OCI-LY1 (cell line): ENCODE data around the gene LSMEM2.

Experiments
- H2AFZ ChIP-seq: fragments of 200-600 bp; sonication (generic), shearing (Covaris generic); 2 replicates; pipeline ENCODE4 v1.6.0; 2014; ENCODE audit warnings: antibody characterized with exemption, mild to moderate bottlenecking, low read length
- H3F3A ChIP-seq: fragments of 200-600 bp; sonication (generic), shearing (Covaris generic); 2 replicates; pipeline ENCODE4 v1.6.0; 2014; ENCODE audit warnings: mild to moderate bottlenecking, antibody characterized with exemption, low read length, moderate library complexity; ENCODE audit not compliant: insufficient read depth
- H3K27ac ChIP-seq: fragments of 200-600 bp; sonication (generic); 2 replicates; pipeline ENCODE4 v1.5.1; 2014; ENCODE audit warnings: low read length, mixed run types, mild to moderate bottlenecking, low read depth; ENCODE audit not compliant: poor library complexity, severe bottlenecking
- H3K27me3 ChIP-seq: fragments of 200-600 bp; sonication (generic); 2 replicates; pipeline ENCODE4 v1.6.0; 2014; ENCODE audit warnings: antibody characterized with exemption, mild to moderate bottlenecking, low read length, moderate library complexity; ENCODE audit not compliant: insufficient read depth
- H3K36me3 ChIP-seq: fragments of 200-600 bp; sonication (generic); 2 replicates; pipeline ENCODE4 v1.6.1; 2014; ENCODE audit warnings: mild to moderate bottlenecking, antibody characterized with exemption, low read length, moderate library complexity, mixed read lengths; ENCODE audit not compliant: insufficient read depth
- H3K4me1 ChIP-seq: fragments of 200-600 bp; sonication (generic); 2 replicates; pipeline ENCODE4 v1.5.1; 2014; ENCODE audit warnings: mild to moderate bottlenecking, low read length, moderate library complexity; ENCODE audit not compliant: insufficient read depth, severe bottlenecking
- H3K4me2 ChIP-seq: fragments of 200-600 bp; sonication (generic), shearing (Covaris generic); 2 replicates; pipeline ENCODE4 v1.6.1; 2014; ENCODE audit warnings: low read length
- H3K4me3 ChIP-seq: fragments of 200-600 bp; sonication (generic); 2 replicates; pipeline ENCODE4 v1.5.1; 2014; ENCODE audit warnings: low read length, low read depth, mild to moderate bottlenecking, mixed read lengths; ENCODE audit not compliant: poor library complexity, severe bottlenecking
- H3K79me2 ChIP-seq: fragments of 200-600 bp; shearing (Covaris generic); 2 replicates; pipeline ENCODE4 v1.6.1; 2016; ENCODE audit warnings: mixed run types, low read length, mixed read lengths; ENCODE audit not compliant: insufficient read depth
- H3K9ac ChIP-seq: fragments of 200-600 bp; sonication (generic), shearing (Covaris generic); 2 replicates; pipeline ENCODE4 v1.6.1; 2014; ENCODE audit warnings: mild to moderate bottlenecking, low read length, mixed read lengths
- H3K9me2 ChIP-seq: fragments of 200-600 bp; sonication (generic), shearing (Covaris generic); 2 replicates; pipeline ENCODE4 v1.6.1; 2014; ENCODE audit warnings: low read depth, mild to moderate bottlenecking, low read length, mixed read lengths
- H3K9me3 ChIP-seq: fragments of 200-600 bp; shearing (Covaris generic); 2 replicates; pipeline ENCODE4 v1.6.1; 2014; ENCODE audit warnings: low read length, mixed read lengths
- H4K20me1 ChIP-seq: fragments of 200-600 bp; sonication (generic), shearing (Covaris generic); 2 replicates; pipeline ENCODE4 v1.6.0; 2016; ENCODE audit warnings: mild to moderate bottlenecking, low read length; ENCODE audit not compliant: insufficient read depth
- EZH2 ChIP-seq: fragments of 200-600 bp; sonication (generic), shearing (Covaris generic); IDR thresholded peaks from 2 replicates; pipeline ENCODE4 v1.8.0; 2017; ENCODE audit warnings: borderline replicate concordance, mixed run types, mild to moderate bottlenecking, antibody characterized with exemption, low read length, moderate library complexity, mixed read lengths
- TF ChIP-seq, protein P1 (sequence below): fragments of 200-600 bp; sonication (generic), shearing (Covaris generic); IDR thresholded peaks from 2 replicates; pipeline ENCODE4 v1.5.1; 2017; ENCODE audit warnings: mild to moderate bottlenecking, antibody characterized with exemption, low read length, moderate library complexity, mixed read lengths

The LSMEM2 gene

DNA sequence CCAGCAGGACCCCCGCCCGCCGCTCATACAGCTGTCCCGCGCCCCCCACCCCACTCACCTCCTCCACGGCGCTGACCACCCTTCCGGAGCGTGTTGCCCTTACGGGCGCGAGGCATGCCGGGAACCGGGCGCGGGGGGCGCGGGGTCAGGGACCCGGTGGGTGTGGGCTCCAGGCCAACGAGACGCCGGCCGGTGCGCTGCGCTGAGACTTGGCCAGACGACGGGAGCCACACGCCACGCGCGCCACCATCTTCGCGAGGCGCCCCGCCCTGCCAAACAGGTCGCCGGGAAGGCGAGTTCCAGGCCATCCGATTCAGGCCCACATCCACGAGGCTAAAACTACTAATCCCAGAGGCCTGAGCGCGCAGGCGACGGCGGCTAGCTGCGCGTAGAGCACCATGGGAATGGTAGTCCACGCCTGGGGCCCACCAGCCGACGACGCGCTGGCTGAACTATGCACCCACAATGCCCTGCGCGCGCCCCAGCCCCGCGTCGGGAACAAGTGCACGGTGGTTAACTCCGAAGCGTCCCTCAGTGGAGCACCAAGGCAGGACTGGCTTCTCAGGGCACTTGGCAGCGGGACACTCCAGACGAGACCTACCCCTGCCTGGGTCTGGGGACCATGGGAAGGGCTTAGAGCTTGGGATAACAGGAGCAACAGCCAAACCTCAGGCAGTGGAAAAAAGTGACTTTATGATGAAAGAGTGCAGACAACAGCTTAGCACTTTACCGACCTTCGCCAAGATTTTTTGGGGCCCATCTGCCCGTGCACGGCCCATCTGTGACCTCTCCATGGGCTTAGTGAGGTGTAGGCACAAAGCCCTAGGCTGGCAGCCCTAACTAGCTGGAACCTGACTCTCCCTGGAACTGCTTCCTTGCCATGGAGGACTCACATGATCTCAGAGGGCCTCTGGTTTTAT lies 13.5 kb downstream of the LSMEM2 start, which contains the start of gene IFRD2:
Gene IFRD2 (minus strand): TSS at position 271 of the 920 bp plus-strand sequence. CDS start 155 bp downstream, at position 116.
- Histone ChIP-seq H3K4me3 (peak within 1 kb of the TSS; percentile 99), H4K20me1 (no peaks in the 10 kb centered on the region), H3K9me2 (no peaks in the 10 kb centered on the region), H3K27me3 (no peaks in the 10 kb centered on the region), H3K27ac (peak within 1 kb of the TSS; percentile 50), H3K79me2 (peaks cover 10% of the 10 kb centered on the region), H2AFZ (no peak within 1 kb of the TSS), H3F3A (no peaks in the 10 kb centered on the region), H3K9me3 (no peaks in the 10 kb centered on the region), H3K4me2 (peak within 1 kb of the TSS; percentile 95), H3K4me1 (peaks cover 19% of the 10 kb centered on the region), H3K9ac (peak within 1 kb of the TSS; percentile 99), H3K36me3 (peaks cover 33% of the 10 kb centered on the region)
- TF ChIP-seq EZH2, result no peak
- TF ChIP-seq, protein P1, sequence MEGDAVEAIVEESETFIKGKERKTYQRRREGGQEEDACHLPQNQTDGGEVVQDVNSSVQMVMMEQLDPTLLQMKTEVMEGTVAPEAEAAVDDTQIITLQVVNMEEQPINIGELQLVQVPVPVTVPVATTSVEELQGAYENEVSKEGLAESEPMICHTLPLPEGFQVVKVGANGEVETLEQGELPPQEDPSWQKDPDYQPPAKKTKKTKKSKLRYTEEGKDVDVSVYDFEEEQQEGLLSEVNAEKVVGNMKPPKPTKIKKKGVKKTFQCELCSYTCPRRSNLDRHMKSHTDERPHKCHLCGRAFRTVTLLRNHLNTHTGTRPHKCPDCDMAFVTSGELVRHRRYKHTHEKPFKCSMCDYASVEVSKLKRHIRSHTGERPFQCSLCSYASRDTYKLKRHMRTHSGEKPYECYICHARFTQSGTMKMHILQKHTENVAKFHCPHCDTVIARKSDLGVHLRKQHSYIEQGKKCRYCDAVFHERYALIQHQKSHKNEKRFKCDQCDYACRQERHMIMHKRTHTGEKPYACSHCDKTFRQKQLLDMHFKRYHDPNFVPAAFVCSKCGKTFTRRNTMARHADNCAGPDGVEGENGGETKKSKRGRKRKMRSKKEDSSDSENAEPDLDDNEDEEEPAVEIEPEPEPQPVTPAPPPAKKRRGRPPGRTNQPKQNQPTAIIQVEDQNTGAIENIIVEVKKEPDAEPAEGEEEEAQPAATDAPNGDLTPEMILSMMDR, result no peak

DNA sequence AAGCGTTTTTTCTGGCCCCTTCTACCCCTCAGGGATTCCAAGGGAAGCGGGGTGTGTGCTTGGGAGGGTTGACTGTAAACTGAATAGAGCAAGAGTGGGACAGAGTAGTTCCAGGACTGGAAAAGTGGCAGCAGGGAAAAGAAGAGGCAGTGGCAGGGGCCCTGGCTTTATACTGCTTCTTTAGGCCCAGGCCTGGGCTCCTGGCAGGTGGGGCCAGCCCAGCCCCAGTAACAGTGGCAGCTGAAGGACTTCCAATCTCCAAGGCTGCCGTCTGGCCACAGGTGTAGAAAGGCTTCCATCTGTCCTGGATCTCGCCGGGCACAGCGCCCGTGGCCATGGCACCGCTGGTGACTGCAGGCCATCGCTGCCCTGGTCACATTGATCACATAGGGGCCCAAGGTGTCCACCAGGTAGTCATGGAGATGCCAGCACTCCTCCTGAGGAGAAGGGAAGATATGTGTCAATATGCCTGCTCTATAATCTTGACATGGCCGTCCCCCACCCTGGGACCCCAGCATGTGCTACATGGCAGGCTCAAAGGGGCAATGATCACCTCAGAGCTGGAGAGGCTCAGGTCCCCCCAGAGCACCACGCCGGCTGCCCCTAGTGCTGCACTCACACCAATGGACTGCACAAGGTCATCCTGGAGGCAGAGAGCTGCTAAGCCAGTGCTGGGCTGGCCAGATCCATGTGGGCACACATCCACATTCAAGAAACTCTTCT lies 14.4 kb downstream of the LSMEM2 start:
- H3K79me2 ChIP-seq, result peaks cover 10% of the 10 kb centered on the region
- H3F3A ChIP-seq, result no peaks in the 10 kb centered on the region
- peak overlapping the region; percentile 81 for H3K9ac ChIP-seq
- no peaks in the 10 kb centered on the region for H3K9me2 ChIP-seq
- peak overlapping the region; percentile 99 for H3K4me3 ChIP-seq
- H3K36me3 ChIP-seq, result peaks cover 25% of the 10 kb centered on the region
- H3K27ac ChIP-seq, result peak overlapping the region; percentile 50
- H2AFZ ChIP-seq, result no peak overlapping the region
- no peaks in the 10 kb centered on the region for H3K9me3 ChIP-seq
- TF ChIP-seq, protein P1, result no peak
- no peak for TF ChIP-seq EZH2
- H3K4me2 ChIP-seq, result peak overlapping the region; percentile 83
- no peaks in the 10 kb centered on the region for H4K20me1 ChIP-seq
- H3K27me3 ChIP-seq, result no peaks in the 10 kb centered on the region
- peaks cover 22% of the 10 kb centered on the region for H3K4me1 ChIP-seq

DNA sequence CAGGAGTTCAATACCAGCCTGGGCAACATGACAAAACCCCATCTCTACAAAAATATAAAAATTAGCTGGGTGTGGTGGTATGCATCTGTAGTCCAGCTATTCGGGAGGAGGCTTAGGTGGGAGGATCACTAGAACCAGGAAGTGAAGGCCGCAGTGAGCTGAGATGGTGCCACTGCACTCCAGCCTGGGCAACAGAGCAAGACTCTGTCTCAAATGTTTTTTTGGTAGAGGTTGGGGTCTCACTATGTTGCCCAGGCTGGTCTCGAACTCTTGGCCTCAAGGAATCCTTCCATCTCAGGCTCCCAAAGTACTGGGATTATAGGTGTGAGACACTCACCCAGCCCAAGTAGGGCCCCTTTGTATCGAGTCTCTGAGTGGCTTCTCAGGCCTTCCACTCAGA lies 15.2 kb downstream of the LSMEM2 start:
- peaks cover 10% of the 10 kb centered on the region for H3K79me2 ChIP-seq
- no peak overlapping the region for H3K4me2 ChIP-seq
- no peaks in the 10 kb centered on the region for H3K27me3 ChIP-seq
- H3K36me3 ChIP-seq, result peaks cover 17% of the 10 kb centered on the region
- no peaks in the 10 kb centered on the region for H4K20me1 ChIP-seq
- no peaks in the 10 kb centered on the region for H3F3A ChIP-seq
- H3K9me3 ChIP-seq, result no peaks in the 10 kb centered on the region
- H3K4me1 ChIP-seq, result peaks cover 28% of the 10 kb centered on the region
- no peak for TF ChIP-seq EZH2
- TF ChIP-seq, protein P1, result no peak
- no peak overlapping the region for H3K9ac ChIP-seq
- H3K9me2 ChIP-seq, result no peaks in the 10 kb centered on the region
- no peak overlapping the region for H2AFZ ChIP-seq
- no peak overlapping the region for H3K27ac ChIP-seq
- H3K4me3 ChIP-seq, result no peak overlapping the region
